Stimulated activated CD4-positive, alpha-beta T cell treated with anti-CD3 and anti-CD28 coated beads, TNF-alpha, amount 100 ng/mL, for 4 hours (primary cell): ENCODE results near the gene MANSC1.
A peak's percentile ranks its signal among the peaks of the same experiment; 100 is the strongest.
"Not testable (repeated sequence)": the region's sequence is repeated elsewhere in the genome, so short reads cannot be mapped to it uniquely, and the experiment has no call there.

Experiments used
- DNase-seq, 3 experiments: peaks; one replicate each; pipeline ENCODE4 v3.0.0-alpha.2; 2020; ENCODE audit warnings: low read depth in 3 of 3

The MANSC1 gene

GRCh38 chr12:12365931-12366431 lies 15.9 kb upstream of the MANSC1 start:
- no peak for DNase-seq

- no peak for DNase-seq
Measured at GRCh38 chr12:12365446-12365802, 15.4 kb upstream of the MANSC1 start.

GRCh38 chr12:12364787-12365445 lies 14.9 kb upstream of the MANSC1 start:
- no peak for DNase-seq

- DNase-seq, result no peak
Measured at GRCh38 chr12:12358528-12358927, 8.5 kb upstream of the MANSC1 start.

- no peak for DNase-seq
Measured at GRCh38 chr12:12357719-12358461, 7.8 kb upstream of the MANSC1 start.

- peak; percentile 96 to 97 (median 97) for DNase-seq
Measured at GRCh38 chr12:12356896-12357718, 7.1 kb upstream of the MANSC1 start, which contains the start of gene BORCS5. BORCS5 (plus strand) TSS chr12:12357078; CDS start chr12:12357452, 374 bp downstream.

- no peak for DNase-seq
Measured at GRCh38 chr12:12356467-12356895, 6.4 kb upstream of the MANSC1 start.

- DNase-seq, result no peak
Measured at GRCh38 chr12:12353807-12354206, 3.8 kb upstream of the MANSC1 start.

- no peak for DNase-seq
Measured at GRCh38 chr12:12353276-12353675, 3.2 kb upstream of the MANSC1 start.

GRCh38 chr12:12351468-12352185 lies 1.6 kb upstream of the MANSC1 start:
- DNase-seq, result not testable (repeated sequence)

GRCh38 chr12:12350868-12351463 lies 924 bp upstream of the MANSC1 start:
- DNase-seq, result no peak

- DNase-seq, result no peak
Measured at GRCh38 chr12:12338527-12339168, 11.4 kb downstream of the MANSC1 start.

GRCh38 chr12:12336511-12336910 lies 13.5 kb downstream of the MANSC1 start:
- DNase-seq, result no peak

GRCh38 chr12:12336049-12336411 lies 14.0 kb downstream of the MANSC1 start:
- DNase-seq, result no peak

- peak; percentile 13 to 26 (median 21) for DNase-seq
Measured at GRCh38 chr12:12334367-12335040, 15.5 kb downstream of the MANSC1 start.

GRCh38 chr12:12333407-12334366 lies 16.4 kb downstream of the MANSC1 start:
- DNase-seq, result no peak

- no peak for DNase-seq
Measured at GRCh38 chr12:12331896-12332295, 18.1 kb downstream of the MANSC1 start.

- no peak for DNase-seq
Measured at GRCh38 chr12:12331244-12331771, 18.7 kb downstream of the MANSC1 start.

GRCh38 chr12:12327802-12328201 lies 22.2 kb downstream of the MANSC1 start:
- no peak for DNase-seq
